Body of pancreas (tissue), 4 donors: ENCODE results near the gene FERMT3. TPM values are rescaled to one million over a fixed set of nuclear protein-coding genes. Genes with fewer than 3 reads are reported as not detected.
A peak's percentile ranks its signal among the peaks of the same experiment; 100 is the strongest.

Experiments
- ATAC-seq: fragments of 150-250 bp; one replicate; pipeline ENCODE4 v1.9.1; 2016
- DNase-seq, 4 donors: peaks; one replicate each; pipeline ENCODE4 v3.0.0-alpha.2; 2019
- H3K27ac ChIP-seq, 4 donors: fragments of 200-600 bp; sonication (generic); 1 replicate in 3 of 4; 2 replicates in 1 of 4; pipeline versions ENCODE4 v1.5.1 to v1.6.1; 2016 to 2019; ENCODE audit warnings: mild to moderate bottlenecking in 1 of 4, mixed read lengths in 1 of 4, moderate library complexity in 1 of 4
- H3K27me3 ChIP-seq, 2 donors: fragments of 200-600 bp; sonication (generic); one replicate each; pipeline ENCODE4 v1.6.0; 2016; ENCODE audit warnings: mild to moderate bottlenecking in 1 of 2
- H3K36me3 ChIP-seq, 2 donors: fragments of 200-600 bp; sonication (generic); replicated peaks in 1 of 2; 2 replicates each; pipeline ENCODE4 v1.5.1; 2016; ENCODE audit warnings: low read depth in 2 of 2; ENCODE audit not compliant: insufficient read depth in 1 of 2
- H3K4me1 ChIP-seq: fragments of 200-600 bp; sonication (generic); one replicate; pipeline ENCODE4 v1.6.0; 2016
- H3K4me3 ChIP-seq, 2 donors: fragments of 200-600 bp; sonication (generic); 1 replicate in 1 of 2; 2 replicates in 1 of 2; pipeline ENCODE4 v1.5.1; 2016 to 2019
- H3K9me3 ChIP-seq, 3 donors: fragments of 200-600 bp; sonication (generic); 1 replicate in 2 of 3; 2 replicates in 1 of 3; pipeline ENCODE4 v1.5.1; 2016
- CTCF ChIP-seq, 7 experiments: fragments of 450-650 bp in 4 of 7; fragments of 200-600 bp in 3 of 7; sonication (generic) in 3 of 7; IDR thresholded peaks; one replicate each; pipeline ENCODE4 v1.5.1; 2016 to 2019; ENCODE audit warnings: antibody characterized with exemption in 7 of 7
- POLR2A ChIP-seq, 3 donors: fragments of 450-650 bp; IDR thresholded peaks; one replicate each; pipeline ENCODE4 v1.6.1; 2016; ENCODE audit warnings: antibody characterized with exemption in 3 of 3, mild to moderate bottlenecking in 2 of 3
- WGBS, 2 donors: methylation state at CpG; one replicate each; pipeline ENCODE4 v1.1.5; 2017; 5-methylcytosine and 5-hydroxymethylcytosine counted together
- intact Hi-C: fragments of 100-400 bp; cut with DNase I; formaldehyde crosslinking; loops from one replicate; pipeline ENCODE4 v1.15.1; 2023
- total RNA-seq, 2 donors: library from RNA; depleted of rRNA; stranded (reverse); fragments of >200 nt; gene quantifications; one replicate each; pipeline ENCODE4 v1.1.0, GENCODE V29; 2016

Gene FERMT3
- total RNA-seq, 2 donors from 2014 or later = 8.6 to 9.1 TPM

- no peaks in the 10 kb centered on the region for H3K36me3 ChIP-seq
- ATAC-seq = no peak
- H3K4me3 ChIP-seq = no peak overlapping the region
- whole genome bisulfite sequencing, 2 donors = 55 to 74% methylated on average over 3 to 5 of the region's 5 CpGs
- no peak overlapping the region for H3K27ac ChIP-seq
- H3K4me1 ChIP-seq = peaks cover 24% of the 10 kb centered on the region
- TF ChIP-seq CTCF (IDR thresholded peaks at IDR 0.05) (no peak), POLR2A (IDR thresholded peaks at IDR 0.05) (no peak)
- peak in 1 of 4 donors; percentile 52 for DNase-seq
- intact Hi-C loops = no loop called here
- H3K9me3 ChIP-seq = no peaks in the 10 kb centered on the region
- H3K27me3 ChIP-seq = no peaks in the 10 kb centered on the region
Measured at GRCh38 chr11:64253481-64253880, 47.0 kb downstream of the FERMT3 start.

- H3K4me3 ChIP-seq = no peak overlapping the region
- H3K27ac ChIP-seq = no peak overlapping the region
- no peaks in the 10 kb centered on the region for H3K27me3 ChIP-seq
- DNase-seq (no peak), ATAC-seq (no peak)
- no peaks in the 10 kb centered on the region for H3K9me3 ChIP-seq
- peaks cover 24% of the 10 kb centered on the region for H3K4me1 ChIP-seq
- H3K36me3 ChIP-seq = no peaks in the 10 kb centered on the region
- intact Hi-C loops = no loop called here
- 76% methylated on average over 3 of the region's 7 CpGs; no CpG with 5 or more reads in 1 of the 2 donors for WGBS, 2 donors
- TF ChIP-seq CTCF (IDR thresholded peaks at IDR 0.05) (no peak), POLR2A (IDR thresholded peaks at IDR 0.05) (no peak)
Measured at GRCh38 chr11:64254326-64254725, 47.8 kb downstream of the FERMT3 start.

- Histone ChIP-seq H3K4me3 (no peak overlapping the region), H3K36me3 (no peaks in the 10 kb centered on the region), H3K9me3 (no peaks in the 10 kb centered on the region), H3K27ac (no peak overlapping the region), H3K27me3 (no peaks in the 10 kb centered on the region), H3K4me1 (peaks cover 24% of the 10 kb centered on the region)
- WGBS, 2 donors = 87 to 94% methylated on average over 20 to 31 of the region's 35 CpGs
- DNase-seq = no peak
- intact Hi-C loops = no loop called here
- no peak for TF ChIP-seq POLR2A (IDR thresholded peaks at IDR 0.05)
- no peak for TF ChIP-seq CTCF (IDR thresholded peaks at IDR 0.05)
- ATAC-seq = no peak
Measured at GRCh38 chr11:64255135-64256128, 48.9 kb downstream of the FERMT3 start.

- Histone ChIP-seq H3K27ac (no peak overlapping the region), H3K4me1 (peaks cover 16% of the 10 kb centered on the region), H3K4me3 (no peak overlapping the region), H3K36me3 (no peaks in the 10 kb centered on the region), H3K27me3 (no peaks in the 10 kb centered on the region), H3K9me3 (no peaks in the 10 kb centered on the region)
- no peak for DNase-seq
- intact Hi-C loops = no loop called here
- ATAC-seq = no peak
- TF ChIP-seq POLR2A (IDR thresholded peaks at IDR 0.05) (no peak), CTCF (IDR thresholded peaks at IDR 0.05) (no peak)
- 87 to 89% methylated on average over 8 to 15 of the region's 15 CpGs for WGBS, 2 donors
Measured at GRCh38 chr11:64256300-64256699, 49.8 kb downstream of the FERMT3 start.
